HG02759 (cell line): Measurements from ENCODE around the gene AHDC1.

Source experiments
- ATAC-seq: cut with Tn5 transposase; IDR thresholded peaks from one replicate; pipeline ENCODE4 v1.9.1; 2021; ENCODE audit warnings: mild to moderate bottlenecking, moderate library complexity; ENCODE audit not compliant: unreplicated experiment

Gene AHDC1

GRCh38 chr1:27599605-27600497, 4.1 kb downstream of the AHDC1 start:
- ATAC-seq: no peak

DNA sequence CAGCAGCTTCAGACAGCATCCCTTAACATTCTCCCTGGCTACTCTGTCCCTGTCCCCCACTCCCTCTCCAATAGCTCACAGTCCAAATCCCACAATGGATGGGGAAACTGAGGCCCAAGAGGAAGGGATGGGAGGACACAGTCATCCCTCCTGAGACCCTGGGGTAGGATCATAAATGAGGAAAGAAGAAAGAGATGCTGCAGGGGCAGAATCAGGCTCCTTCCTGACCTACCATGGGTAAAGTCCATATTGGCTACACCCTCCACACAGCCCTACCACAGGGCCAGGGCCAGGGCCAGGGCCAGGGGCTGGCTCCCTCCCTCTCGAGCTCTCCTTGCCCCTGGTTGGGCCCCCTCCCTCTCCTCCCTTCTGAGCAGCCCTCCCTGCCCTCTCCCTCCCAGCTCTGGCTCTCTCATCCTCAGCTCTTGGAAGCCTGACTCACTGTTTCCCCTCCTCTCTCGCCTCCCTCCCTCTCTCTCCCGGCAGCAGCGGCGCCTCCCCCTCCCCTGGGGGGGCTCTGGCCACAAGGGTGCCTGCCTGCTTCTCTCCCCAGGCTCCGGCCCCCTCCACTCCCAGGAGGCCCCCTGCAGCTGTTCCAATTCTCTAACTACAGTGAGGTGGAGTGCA, 4.9 kb downstream of the AHDC1 start:
- no peak for ATAC-seq

- ATAC-seq: no peak
These were observed 5.7 kb downstream of the AHDC1 start for GRCh38 chr1:27598295-27598687.

DNA sequence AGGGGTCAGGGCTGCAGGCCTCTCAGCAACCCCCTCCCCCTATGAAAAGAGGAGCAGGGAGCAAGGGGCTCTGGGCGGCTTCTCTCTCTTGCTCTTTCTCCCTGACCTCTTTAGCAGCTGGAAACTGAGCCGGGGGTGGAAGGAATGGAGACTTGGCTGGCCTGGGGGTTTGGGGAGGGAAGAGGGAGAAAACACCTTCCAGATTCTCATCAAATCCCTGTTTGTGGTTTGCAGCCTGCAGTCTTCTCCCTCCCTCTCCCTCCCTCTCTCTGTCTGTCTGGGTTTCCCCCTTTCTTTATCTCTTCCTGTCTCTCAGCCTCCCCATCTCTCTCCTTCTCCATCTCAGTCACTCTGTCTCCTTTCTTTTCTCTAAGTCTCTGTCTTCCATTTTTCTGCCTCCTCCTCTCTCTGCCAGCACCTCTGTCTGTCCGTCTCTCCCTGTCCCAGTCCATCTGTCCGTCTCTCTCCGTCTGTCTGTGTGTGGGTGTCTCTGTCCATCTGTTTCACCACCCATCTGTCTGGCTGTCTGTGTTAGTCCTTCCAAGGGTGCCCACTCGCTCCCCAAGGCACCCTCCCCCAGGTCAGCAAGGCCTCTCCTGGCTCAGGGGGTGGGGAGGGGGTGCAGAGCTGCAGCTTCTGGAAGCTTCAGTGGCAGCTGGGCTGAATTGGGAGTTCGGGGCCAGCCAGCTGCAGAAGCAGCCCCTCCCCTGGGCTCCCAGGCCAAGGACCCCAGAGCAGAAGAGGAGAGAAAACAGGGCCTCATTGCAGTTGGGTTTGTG, 6.2 kb downstream of the AHDC1 start:
- no peak for ATAC-seq

DNA sequence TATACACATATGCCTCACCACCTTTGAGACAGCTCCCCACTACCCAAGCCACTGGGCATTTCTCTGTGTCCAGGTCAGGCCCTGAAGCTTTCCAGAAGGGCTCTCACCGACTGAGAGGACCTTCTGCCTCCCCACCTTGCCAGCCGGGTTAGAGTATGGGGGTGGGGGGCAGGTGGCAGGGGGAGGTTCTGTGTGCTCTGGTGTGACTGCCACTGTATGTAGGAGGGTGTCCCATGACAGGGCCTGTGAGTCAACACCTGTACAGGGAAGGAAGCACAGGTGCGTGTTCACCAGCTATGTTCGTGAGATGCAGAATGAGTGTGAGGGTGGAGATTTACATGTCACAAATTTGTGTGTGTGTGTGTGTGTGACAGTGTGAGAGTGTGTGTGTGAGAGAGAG, 7.0 kb downstream of the AHDC1 start:
- no peak for ATAC-seq

GRCh38 chr1:27596261-27596660, 7.7 kb downstream of the AHDC1 start:
- no peak for ATAC-seq

- no peak for ATAC-seq
These were observed 8.3 kb downstream of the AHDC1 start for GRCh38 chr1:27595597-27595996.

DNA sequence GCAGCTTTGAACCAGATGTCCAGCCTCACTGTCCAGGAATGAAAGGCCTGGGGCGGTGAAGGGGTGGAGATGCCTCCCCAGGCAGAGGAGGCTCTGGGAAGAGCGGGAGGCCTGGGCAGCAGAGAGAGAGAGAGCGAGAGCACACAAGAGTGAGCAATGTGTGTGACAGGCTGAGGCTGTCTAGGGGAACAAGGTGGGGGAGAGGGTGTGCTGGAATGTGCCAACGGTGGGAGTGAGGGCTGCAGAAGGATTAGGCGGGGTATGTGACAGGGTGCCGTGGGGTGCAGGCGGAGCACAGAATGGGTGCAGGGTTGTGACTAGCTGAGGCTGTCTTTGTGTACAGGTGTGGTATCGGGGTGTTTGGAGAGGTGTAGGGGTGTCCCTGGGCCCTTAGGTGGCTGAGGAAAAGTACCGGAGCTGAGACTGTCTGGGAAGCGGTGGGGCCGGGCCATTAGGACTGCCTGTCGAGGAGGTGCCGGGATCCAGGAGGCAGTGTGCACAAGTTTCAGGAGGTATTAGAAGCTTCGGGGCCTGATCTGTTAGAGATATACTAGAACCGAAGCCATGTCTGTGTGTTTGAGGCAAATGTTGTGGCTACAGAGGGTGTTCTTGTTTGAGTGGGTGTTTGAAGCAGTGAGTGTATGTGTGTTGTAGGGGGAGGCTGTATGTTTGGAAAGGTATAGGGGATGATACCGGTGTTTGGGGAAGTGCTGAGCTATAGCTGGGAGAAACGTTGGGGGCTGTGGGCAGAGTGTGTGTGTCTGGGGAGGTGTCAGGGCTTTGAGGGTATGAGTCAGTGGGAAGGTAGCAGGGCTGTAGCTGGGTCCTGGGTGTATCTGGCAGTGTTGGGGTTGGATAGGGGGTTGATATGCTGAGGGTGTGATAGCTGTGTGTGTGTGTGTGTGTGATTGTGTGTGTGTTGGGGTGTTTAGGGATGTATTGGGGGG, 9.1 kb downstream of the AHDC1 start:
- ATAC-seq: no peak

DNA sequence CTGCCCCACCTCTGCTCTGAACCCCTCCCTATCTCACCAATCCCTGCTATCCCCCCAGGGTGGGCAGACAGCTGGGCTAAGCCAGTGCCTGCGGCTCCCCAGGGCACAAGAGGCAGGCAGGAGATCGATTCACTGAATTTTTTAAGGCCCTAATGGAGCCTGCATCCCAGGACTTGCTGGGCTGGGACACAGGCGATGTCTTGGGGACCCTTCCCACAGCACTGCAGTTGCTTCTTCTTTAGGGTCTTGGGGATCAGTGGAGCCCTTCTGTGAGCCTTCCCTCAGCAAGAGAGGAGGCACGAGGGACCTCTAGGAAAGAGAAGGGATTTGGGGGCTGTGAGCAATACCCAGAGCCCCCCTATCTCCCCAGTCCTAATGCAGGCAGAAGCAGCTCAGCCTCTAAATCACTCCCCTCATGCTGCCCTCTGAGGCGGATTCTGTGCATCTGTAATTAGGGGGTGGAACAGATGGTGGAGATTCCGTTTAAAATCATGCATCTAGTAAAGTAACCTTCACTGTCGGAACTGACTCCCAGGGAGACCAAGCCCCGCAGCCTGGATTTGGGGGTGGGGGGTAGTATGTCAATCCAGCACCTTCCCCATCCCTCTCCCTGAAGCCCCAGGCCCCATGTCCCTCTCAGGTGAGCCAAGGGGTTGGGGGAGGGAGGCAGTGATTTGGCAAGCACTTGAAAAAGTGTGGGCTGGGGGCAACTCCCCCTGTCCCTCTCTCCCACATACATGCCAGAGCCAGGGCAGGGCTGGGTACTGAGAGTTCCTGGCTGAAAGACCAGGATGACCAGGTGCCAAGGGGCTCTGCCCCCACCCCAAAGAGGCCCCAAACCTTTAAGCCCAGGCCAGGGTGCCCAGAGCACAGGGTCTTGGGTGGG, 10.0 kb downstream of the AHDC1 start:
- no peak for ATAC-seq

DNA sequence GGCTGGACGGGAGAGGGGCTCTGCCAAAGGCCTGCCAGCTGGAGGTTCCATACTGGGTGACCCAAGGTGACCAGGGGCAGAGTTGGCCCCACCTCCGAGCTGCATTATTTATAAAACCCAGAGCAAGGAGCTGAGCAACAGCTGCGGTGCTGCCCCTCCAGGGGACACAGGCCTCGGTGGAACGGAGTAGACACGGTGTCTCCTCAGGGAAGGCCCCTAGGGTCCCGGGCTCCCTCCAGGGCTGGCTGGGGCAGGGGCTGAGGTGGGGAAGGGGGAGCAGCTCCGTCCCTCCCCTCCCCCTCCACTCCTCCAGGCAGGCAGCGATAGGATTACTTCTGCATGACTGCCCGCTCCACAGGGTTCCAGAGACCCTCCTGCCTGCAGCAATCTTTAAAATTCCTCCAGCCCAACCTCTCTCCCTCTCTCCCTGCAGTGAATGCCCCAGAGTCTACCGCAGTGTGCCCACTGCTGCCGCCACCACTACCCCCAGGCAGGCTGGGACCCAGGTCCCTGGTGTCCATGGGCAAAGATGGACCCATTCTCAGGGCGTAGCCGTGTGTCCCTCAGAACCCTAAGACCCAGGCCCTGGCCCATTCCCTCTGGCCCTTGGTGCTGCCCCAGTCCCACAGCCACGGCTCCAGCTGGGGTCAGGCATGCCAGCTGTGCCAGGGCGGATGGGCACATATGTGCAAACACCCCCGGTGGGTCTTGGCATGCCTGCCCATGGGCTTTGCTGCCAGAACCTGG, 10.8 kb downstream of the AHDC1 start:
- no peak for ATAC-seq

- ATAC-seq: no peak
These were observed 11.6 kb downstream of the AHDC1 start for GRCh38 chr1:27592232-27592930.

DNA sequence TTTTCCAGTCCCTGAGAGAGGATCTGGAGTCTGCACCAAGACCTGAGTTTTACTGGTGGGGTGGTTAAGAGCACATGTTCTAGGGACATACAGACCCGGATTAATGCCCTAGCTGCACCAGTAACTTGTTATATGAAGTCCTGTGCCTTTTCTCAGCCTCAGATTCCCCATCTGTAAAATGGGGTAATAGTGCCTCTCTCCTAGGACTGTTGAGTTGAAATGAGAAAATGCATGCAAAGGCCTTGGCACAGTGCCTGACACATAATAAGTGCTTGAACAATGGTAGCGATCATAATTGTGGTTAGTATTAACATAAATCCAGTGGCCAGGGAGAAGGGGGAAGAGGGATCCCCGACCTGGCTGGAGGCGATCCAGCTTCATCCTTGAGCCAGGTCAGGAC, 12.3 kb downstream of the AHDC1 start:
- no peak for ATAC-seq

DNA sequence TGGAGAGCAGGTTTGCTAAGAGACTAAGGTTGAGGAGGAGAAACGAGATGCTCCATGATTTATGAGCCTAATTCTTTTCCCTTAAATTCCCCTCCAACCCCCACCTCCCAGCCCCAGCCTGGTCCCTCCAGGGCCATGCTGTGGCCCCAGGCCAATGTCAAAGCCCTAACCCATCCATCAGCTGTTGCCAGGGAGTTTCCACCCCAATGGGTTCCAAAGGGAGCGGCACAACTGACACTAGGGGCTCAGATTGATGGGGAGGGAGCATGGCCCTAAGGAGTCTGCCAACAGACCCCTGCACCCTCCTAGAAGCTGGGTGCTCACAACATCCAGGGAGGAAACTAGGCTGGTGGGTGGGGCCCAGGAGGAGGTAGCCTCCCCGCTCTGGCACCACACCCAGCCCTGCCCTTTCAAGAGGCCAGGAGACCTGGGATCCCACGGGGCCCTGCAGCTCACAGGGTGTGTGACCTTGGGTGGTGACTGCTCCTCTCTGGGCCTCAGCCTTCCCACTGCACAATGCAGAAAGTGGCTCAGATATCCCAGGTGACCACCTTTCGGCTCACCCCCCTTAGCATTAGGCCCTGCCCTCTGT, 12.9 kb downstream of the AHDC1 start:
- ATAC-seq: no peak

GRCh38 chr1:27589841-27590426, 14.0 kb downstream of the AHDC1 start:
- ATAC-seq: no peak

DNA sequence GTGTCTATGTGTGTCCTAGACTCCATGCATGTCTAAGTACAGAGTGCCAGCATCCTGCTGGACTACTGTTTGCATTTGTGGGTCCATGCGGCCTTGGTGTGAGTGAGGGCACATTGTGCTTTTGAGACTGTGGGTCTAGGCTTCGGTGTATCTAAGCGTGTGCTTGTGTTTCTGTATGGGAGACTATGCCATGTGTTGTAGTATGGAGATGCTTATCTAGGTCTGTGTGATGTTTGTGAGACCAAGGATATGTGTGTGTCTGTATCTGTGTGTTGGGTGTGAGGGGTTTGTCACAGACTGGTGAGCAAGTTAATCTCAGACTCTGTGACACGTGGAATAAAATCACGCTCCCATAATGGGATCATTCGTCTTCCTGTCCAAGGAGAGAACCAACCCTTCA, 14.5 kb downstream of the AHDC1 start:
- no peak for ATAC-seq

- no peak for ATAC-seq
These were observed 15.4 kb downstream of the AHDC1 start for GRCh38 chr1:27588256-27589232.
